HUES6 (cell line): ENCODE measurements around the gene ATP6V0C.
A peak's percentile ranks its signal among the peaks of the same experiment; 100 is the strongest.

Experiments used
- H3K27ac ChIP-seq: 2 replicates; pipeline ENCODE4 v1.7.0; 2013; ENCODE audit warnings: low read depth, mild to moderate bottlenecking, low read length, inconsistent platforms
- H3K27me3 ChIP-seq: 2 replicates; pipeline ENCODE4 v1.6.1; 2013; ENCODE audit warnings: low read length; ENCODE audit not compliant: control insufficient read depth, insufficient read depth
- H3K36me3 ChIP-seq: 2 replicates; pipeline ENCODE4 v1.6.1; 2013; ENCODE audit warnings: low read length; ENCODE audit not compliant: control insufficient read depth, insufficient read depth
- H3K4me1 ChIP-seq: 2 replicates; pipeline ENCODE4 v1.6.1; 2013; ENCODE audit warnings: low read length; ENCODE audit not compliant: control insufficient read depth, insufficient read depth
- H3K4me3 ChIP-seq: 2 replicates; pipeline ENCODE4 v1.5.1; 2013; ENCODE audit warnings: low read depth, low read length
- H3K9ac ChIP-seq: one replicate; pipeline ENCODE4 v1.6.1; 2013; ENCODE audit warnings: mild to moderate bottlenecking, low read length
- H3K9me3 ChIP-seq: 2 replicates; pipeline ENCODE4 v1.6.1; 2013; ENCODE audit warnings: low read depth, low read length; ENCODE audit not compliant: control insufficient read depth, insufficient read depth

Gene ATP6V0C

GRCh38 chr16:2501946-2502895 is 11.5 kb upstream of the ATP6V0C start:
- Histone ChIP-seq H3K27ac (no peak overlapping the region), H3K4me3 (peak overlapping the region; percentile 58; the same call in 1 of the 2 replicates), H3K9ac (no peak overlapping the region), H3K27me3 (no peaks in the 10 kb centered on the region), H3K36me3 (peaks cover 12% of the 10 kb centered on the region; the same call in 1 of the 2 replicates), H3K4me1 (peaks cover 11% of the 10 kb centered on the region), H3K9me3 (no peaks in the 10 kb centered on the region)

GRCh38 chr16:2505695-2506094 is 8.1 kb upstream of the ATP6V0C start:
- Histone ChIP-seq H3K27ac (no peak overlapping the region), H3K27me3 (no peaks in the 10 kb centered on the region), H3K4me3 (no peak overlapping the region), H3K36me3 (no peaks in the 10 kb centered on the region), H3K9me3 (no peaks in the 10 kb centered on the region), H3K4me1 (peaks cover 10% of the 10 kb centered on the region), H3K9ac (no peak overlapping the region)

- Histone ChIP-seq H3K9me3 (no peaks in the 10 kb centered on the region), H3K27ac (no peak overlapping the region), H3K27me3 (no peaks in the 10 kb centered on the region), H3K9ac (peak overlapping the region; percentile 26), H3K36me3 (no peaks in the 10 kb centered on the region), H3K4me1 (peaks cover 12% of the 10 kb centered on the region), H3K4me3 (no peak overlapping the region)
These were observed 6.6 kb upstream of the ATP6V0C start for GRCh38 chr16:2507052-2507659.

- Histone ChIP-seq H3K4me3 (no peak overlapping the region), H3K27ac (no peak overlapping the region), H3K4me1 (peaks cover 17% of the 10 kb centered on the region), H3K9me3 (no peaks in the 10 kb centered on the region), H3K9ac (no peak overlapping the region), H3K36me3 (no peaks in the 10 kb centered on the region), H3K27me3 (no peaks in the 10 kb centered on the region)
These were observed 6.1 kb upstream of the ATP6V0C start for GRCh38 chr16:2507665-2508064.

GRCh38 chr16:2508722-2509400 is 4.9 kb upstream of the ATP6V0C start:
- peaks cover 23% of the 10 kb centered on the region for H3K4me1 ChIP-seq
- H3K27me3 ChIP-seq = no peaks in the 10 kb centered on the region
- no peak overlapping the region for H3K27ac ChIP-seq
- H3K36me3 ChIP-seq = no peaks in the 10 kb centered on the region
- no peak overlapping the region for H3K4me3 ChIP-seq
- no peaks in the 10 kb centered on the region for H3K9me3 ChIP-seq
- H3K9ac ChIP-seq = no peak overlapping the region

- peak overlapping the region; percentile 11 for H3K9ac ChIP-seq
- no peaks in the 10 kb centered on the region for H3K36me3 ChIP-seq
- no peaks in the 10 kb centered on the region for H3K9me3 ChIP-seq
- H3K27ac ChIP-seq = no peak overlapping the region
- H3K4me1 ChIP-seq = peaks cover 34% of the 10 kb centered on the region
- peak overlapping the region; percentile 27 for H3K4me3 ChIP-seq
- H3K27me3 ChIP-seq = no peaks in the 10 kb centered on the region
These were observed 2.5 kb upstream of the ATP6V0C start for GRCh38 chr16:2511128-2511800.

GRCh38 chr16:2511996-2512734 is 1.6 kb upstream of the ATP6V0C start:
- no peaks in the 10 kb centered on the region for H3K9me3 ChIP-seq
- peak overlapping the region; percentile 27 for H3K4me3 ChIP-seq
- no peaks in the 10 kb centered on the region for H3K27me3 ChIP-seq
- H3K27ac ChIP-seq = no peak overlapping the region
- no peak overlapping the region for H3K9ac ChIP-seq
- H3K36me3 ChIP-seq = no peaks in the 10 kb centered on the region
- H3K4me1 ChIP-seq = peaks cover 34% of the 10 kb centered on the region

- no peaks in the 10 kb centered on the region for H3K27me3 ChIP-seq
- H3K36me3 ChIP-seq = no peaks in the 10 kb centered on the region
- peak overlapping the region; percentile 93 for H3K9ac ChIP-seq
- no peaks in the 10 kb centered on the region for H3K9me3 ChIP-seq
- H3K4me1 ChIP-seq = peaks cover 34% of the 10 kb centered on the region
- H3K27ac ChIP-seq = peak overlapping the region; percentile 95
- H3K4me3 ChIP-seq = peak overlapping the region; percentile 70
These were observed 882 bp upstream of the ATP6V0C start for GRCh38 chr16:2512735-2513404.

- Histone ChIP-seq H3K4me3 (peak overlapping the region; percentile 70), H3K9ac (peak overlapping the region; percentile 93), H3K36me3 (no peaks in the 10 kb centered on the region), H3K27ac (no peak overlapping the region), H3K27me3 (no peaks in the 10 kb centered on the region), H3K9me3 (no peaks in the 10 kb centered on the region), H3K4me1 (peaks cover 34% of the 10 kb centered on the region)
These were observed 804 bp downstream of the ATP6V0C start for GRCh38 chr16:2514333-2515179.
